PFSK-1 (cell line): ENCODE measurements around the gene FBXO30.

Source experiments
- FOXP2 ChIP-seq: optimal IDR thresholded peaks from 2 replicates; pipeline ENCODE3; 2011; ENCODE audit warnings: borderline replicate concordance, control low read depth, inconsistent platforms; ENCODE audit not compliant: insufficient read depth; ENCODE audit errors: extremely low read length, extremely low read depth
- POLR2AphosphoS5 ChIP-seq: IDR thresholded peaks from 2 replicates; pipeline ENCODE4 v1.6.1; 2012; ENCODE audit warnings: low read depth, mild to moderate bottlenecking, control low read depth, low read length, moderate library complexity
- REST ChIP-seq, 2 experiments: IDR thresholded peaks; 2 replicates each; pipeline versions ENCODE4 v1.6.1 to v1.8.0; 2011 to 2012; ENCODE audit warnings: low read depth in 2 of 2, low read length in 2 of 2, control low read depth in 1 of 2, inconsistent platforms in 1 of 2, mild to moderate bottlenecking in 1 of 2, moderate library complexity in 1 of 2; ENCODE audit not compliant: insufficient read depth in 1 of 2
- SIN3A ChIP-seq: IDR thresholded peaks from 2 replicates; pipeline ENCODE4 v1.6.1; 2012; ENCODE audit warnings: mild to moderate bottlenecking, low read length, moderate library complexity, borderline replicate concordance; ENCODE audit not compliant: insufficient read depth
- TAF1 ChIP-seq: IDR thresholded peaks from 2 replicates; pipeline ENCODE4 v1.6.1; 2012; ENCODE audit warnings: low read length, control low read depth, borderline replicate concordance; ENCODE audit not compliant: insufficient read depth

- no peak for TF ChIP-seq POLR2AphosphoS5
- TF ChIP-seq REST (IDR thresholded peaks at IDR 0.05; ENCODE audit: insufficient read depth in 1 of 2, low read depth in 2 of 2, low read length in 2 of 2), result no peak
- no peak for TF ChIP-seq SIN3A
- TF ChIP-seq TAF1, result no peak
- no peak for TF ChIP-seq FOXP2
These were observed 31.0 kb upstream of the FBXO30 start for GRCh38 chr6:145845557-145845956.
